Epithelial cell of prostate (primary cell): ENCODE data around the gene RPS2.
"Not testable (repeated sequence)": the region's sequence is repeated elsewhere in the genome, so short reads cannot be mapped to it uniquely, and the experiment has no call there.

Experiments
- DNase-seq: peaks from one replicate; pipeline ENCODE4 v3.0.0-alpha.2; 2011; ENCODE audit warnings: low read depth, low spot score
- H3K27ac ChIP-seq: fragments of 450-650 bp; 2 replicates; pipeline ENCODE4 v1.5.1; 2017; ENCODE audit warnings: mild to moderate bottlenecking

Gene RPS2

GRCh38 chr16:1945559-1946391 is 18.9 kb downstream of the RPS2 start:
- no peak for DNase-seq
- H3K27ac ChIP-seq, result no peak overlapping the region

- no peak overlapping the region for H3K27ac ChIP-seq
- no peak for DNase-seq
Measured at GRCh38 chr16:1944612-1945199, 19.9 kb downstream of the RPS2 start.

GRCh38 chr16:1942810-1943726 is 21.6 kb downstream of the RPS2 start, which contains the start of gene MSRB1:
MSRB1 (minus strand) TSS chr16:1943199; CDS start chr16:1943156, 43 bp downstream.
- DNase-seq, result peak; percentile 71
- peak within 1 kb of the TSS; percentile 21 for H3K27ac ChIP-seq

GRCh38 chr16:1942047-1942809 is 22.4 kb downstream of the RPS2 start:
- peak overlapping the region; percentile 20 for H3K27ac ChIP-seq
- no peak for DNase-seq

GRCh38 chr16:1941162-1942046 is 23.2 kb downstream of the RPS2 start:
- H3K27ac ChIP-seq, result peak overlapping the region; percentile 20

GRCh38 chr16:1940273-1941161 is 24.1 kb downstream of the RPS2 start:
- no peak for DNase-seq
- no peak overlapping the region for H3K27ac ChIP-seq

More at GRCh38 chr16:1941162-1942046, 23.2 kb downstream of the RPS2 start:
- DNase-seq, result no peak

- H3K27ac ChIP-seq, DNase-seq: not testable (repeated sequence)
Measured at GRCh38 chr16:1939833-1940232, 24.8 kb downstream of the RPS2 start.

GRCh38 chr16:1938910-1939309 is 25.7 kb downstream of the RPS2 start:
- no peak overlapping the region for H3K27ac ChIP-seq

GRCh38 chr16:1938316-1938715 is 26.3 kb downstream of the RPS2 start:
- H3K27ac ChIP-seq, result no peak overlapping the region

More at GRCh38 chr16:1938910-1939309, 25.7 kb downstream of the RPS2 start:
- DNase-seq, result no peak

GRCh38 chr16:1936945-1937479 is 27.6 kb downstream of the RPS2 start:
- DNase-seq, result no peak
- no peak overlapping the region for H3K27ac ChIP-seq

More at GRCh38 chr16:1938316-1938715, 26.3 kb downstream of the RPS2 start:
- no peak for DNase-seq

GRCh38 chr16:1933097-1933661 is 31.4 kb downstream of the RPS2 start:
- H3K27ac ChIP-seq, result no peak overlapping the region
- DNase-seq, result no peak

- no peak for DNase-seq
- no peak overlapping the region for H3K27ac ChIP-seq
Measured at GRCh38 chr16:1932050-1933028, 32.3 kb downstream of the RPS2 start.

- no peak overlapping the region for H3K27ac ChIP-seq
- no peak for DNase-seq
Measured at GRCh38 chr16:1930338-1930720, 34.3 kb downstream of the RPS2 start.

GRCh38 chr16:1929578-1930337 is 34.9 kb downstream of the RPS2 start:
- H3K27ac ChIP-seq, result no peak overlapping the region
- no peak for DNase-seq

- no peak overlapping the region for H3K27ac ChIP-seq
- DNase-seq, result no peak
Measured at GRCh38 chr16:1929105-1929504, 35.5 kb downstream of the RPS2 start.
